Pancreas (tissue), 10 donors: Measurements from ENCODE around the gene TRIM17. TPM values are rescaled to one million over a fixed set of nuclear protein-coding genes. Genes with fewer than 3 reads are reported as not detected.
A peak's percentile ranks its signal among the peaks of the same experiment; 100 is the strongest.

Source experiments
- ATAC-seq, 4 donors: fragments of 200-7000 bp; cut with Tn5 transposase; one replicate each; pipeline versions ENCODE4 v1.8.0 to v1.9.1; 2020; ENCODE audit warnings: mild to moderate bottlenecking in 4 of 4, moderate library complexity in 4 of 4
- DNase-seq, 6 donors: peaks; one replicate each; pipeline ENCODE4 v3.0.0-alpha.2; 2020
- FAIRE-seq: peaks from 2 replicates; lab custom pipeline; 2012; peaks lifted over from hg19 to GRCh38; lab: Jason Lieb, UNC
- H3K27ac ChIP-seq, 4 donors: fragments of 200-600 bp; sonication (generic); 1 replicate in 3 of 4; 2 replicates in 1 of 4; pipeline versions ENCODE4 v1.5.0 to v1.8.0; 2020
- H3K27me3 ChIP-seq, 4 donors: fragments of 200-600 bp; one replicate each; pipeline ENCODE4 v1.8.0; 2021
- H3K36me3 ChIP-seq, 3 donors: fragments of 200-600 bp; sonication (generic) in 1 of 3; one replicate each; pipeline versions ENCODE4 v1.5.0 to v1.8.0; 2020 to 2021
- H3K4me1 ChIP-seq, 3 donors: fragments of 200-600 bp; one replicate each; pipeline ENCODE4 v1.8.0; 2021
- H3K4me3 ChIP-seq, 4 donors: fragments of 200-600 bp; sonication (generic) in 2 of 4; one replicate each; pipeline versions ENCODE4 v1.5.0 to v1.8.0; 2020 to 2021
- H3K9me3 ChIP-seq, 4 donors: fragments of 200-600 bp; one replicate each; pipeline ENCODE4 v1.8.0; 2021
- CTCF ChIP-seq, 4 donors: fragments of 200-600 bp; sonication (generic) in 3 of 4; IDR thresholded peaks; one replicate each; pipeline versions ENCODE4 v1.5.0 to v1.8.0; 2021; ENCODE audit warnings: antibody characterized with exemption in 4 of 4
- WGBS, 2 donors: extraction: QIAGEN DNeasy Blood & Tissue Kit; methylation state at CpG; one replicate each; pipeline ENCODE4 v1.1.7; 2013; 5-methylcytosine and 5-hydroxymethylcytosine counted together
- intact Hi-C, 3 donors: fragments of 100-400 bp; cut with DNase I; formaldehyde crosslinking; loops; one replicate each; pipeline versions ENCODE4 v1.11.1 to v1.14.2; 2022
- polyA plus RNA-seq, 2 donors: library from polyadenylated mRNA; stranded (reverse); fragments of 200-250 nt; gene quantifications; one replicate each; pipeline ENCODE4 v1.2.3, GENCODE V29; 2013
- total RNA-seq, 6 donors: library from RNA; stranded (reverse); fragmentation: NEBNext Ultra II Directional in 4 of 6; extraction: Animal tissue kit (Norgen Biotek cat#: 25700) in 4 of 6; gene quantifications; one replicate each; pipeline versions ENCODE4 v1.2.1 to v1.2.4, GENCODE V29; 2021 to 2023
- donor health status: healthy with polysubstance abuse.
- donor health status: DM: no; HTN: no; CAD: no; lungs with moderate emphysema.
- donor health status: DM: no; HTN: no; CAD: no.
- donor health status: control.
- donor health status: control.
- donor health status: Bipolar disorder and iron deficiency.
- donor health status: DM: yes; HTN: yes; CAD: no.
- donor health status: DM: no; HTN: no; CAD: no.
- donor health status: DM: no; HTN: no; CAD: no.
- donor health status: DM: yes; HTN: yes; CAD: no.

Gene TRIM17
- total and polyA plus RNA-seq, 8 donors, result 0.14 to 2.4 (median 0.38) TPM; not detected in 1

- ATAC-seq, result no peak
Observed at GRCh38 chr1:228370439-228370940, 46.2 kb downstream of the TRIM17 start.

DNA sequence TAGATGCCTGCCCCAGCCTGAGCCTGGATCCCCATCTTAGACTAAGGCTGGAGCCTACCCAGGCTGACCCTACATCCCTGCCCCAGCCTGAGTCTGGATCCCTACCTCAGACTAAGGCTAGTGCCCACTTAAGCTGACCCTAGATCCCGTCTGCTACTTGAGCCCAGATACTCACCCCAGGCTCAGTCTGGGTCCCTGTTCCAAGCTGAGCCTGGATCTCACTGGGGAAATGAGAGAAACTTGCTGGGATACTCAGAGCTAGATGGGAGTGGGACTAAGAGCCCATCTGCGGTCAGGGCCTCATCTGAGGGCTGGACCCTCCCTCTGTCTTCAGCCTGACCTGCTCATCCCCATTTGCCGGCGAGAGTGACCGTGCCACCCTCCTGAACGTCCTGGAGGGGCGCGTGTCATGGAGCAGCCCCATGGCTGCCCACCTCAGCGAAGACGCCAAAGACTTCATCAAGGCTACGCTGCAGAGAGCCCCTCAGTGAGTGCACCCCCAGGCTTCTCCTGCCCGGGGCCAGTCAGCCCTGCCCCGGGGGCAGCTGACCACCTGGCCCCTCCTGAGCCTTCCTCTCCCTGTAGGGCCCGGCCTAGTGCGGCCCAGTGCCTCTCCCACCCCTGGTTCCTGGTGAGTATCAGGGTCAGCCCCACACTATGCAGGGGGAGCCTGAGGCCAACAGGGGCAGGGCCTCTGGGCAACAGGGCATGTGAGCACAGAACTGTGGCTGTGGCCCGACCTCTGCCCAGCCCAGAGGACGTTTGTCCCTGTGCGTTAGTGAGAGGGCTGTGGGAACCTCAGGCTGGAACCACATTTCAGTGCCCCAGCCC is 46.8 kb downstream of the TRIM17 start:
- FAIRE-seq (no peak), DNase-seq (no peak), ATAC-seq (no peak)
- 87 to 92% methylated on average over 18 of the region's 18 CpGs for WGBS, 2 donors
- no peak overlapping the region for H3K4me3 ChIP-seq
- no peaks in the 10 kb centered on the region for H3K36me3 ChIP-seq
- no peaks in the 10 kb centered on the region for H3K9me3 ChIP-seq
- no peaks in the 10 kb centered on the region for H3K4me1 ChIP-seq
- no peak overlapping the region for H3K27ac ChIP-seq
- H3K27me3 ChIP-seq, result no peaks in the 10 kb centered on the region
- intact Hi-C loops, result no loop called here
- no peak for TF ChIP-seq CTCF (IDR thresholded peaks at IDR 0.05)

More at GRCh38 chr1:228370439-228370940, 46.2 kb downstream of the TRIM17 start:
- H3K36me3 ChIP-seq, result no peaks in the 10 kb centered on the region
- H3K4me3 ChIP-seq, result no peak overlapping the region
- no peaks in the 10 kb centered on the region for H3K4me1 ChIP-seq
- no peak for FAIRE-seq
- intact Hi-C loops, result no loop called here
- peak in 1 of 6 donors; percentile 17 for DNase-seq
- no peaks in the 10 kb centered on the region for H3K9me3 ChIP-seq
- no peak overlapping the region for H3K27ac ChIP-seq
- H3K27me3 ChIP-seq, result no peaks in the 10 kb centered on the region
- WGBS, 2 donors, result 84 to 95% methylated on average over 9 to 10 of the region's 10 CpGs
- TF ChIP-seq CTCF (IDR thresholded peaks at IDR 0.05), result no peak

GRCh38 chr1:228368801-228369607 is 47.7 kb downstream of the TRIM17 start:
- FAIRE-seq (no peak), DNase-seq (peak in 2 of 6 donors; percentile 1 to 56), ATAC-seq (no peak)
- no peak for TF ChIP-seq CTCF (IDR thresholded peaks at IDR 0.05)
- intact Hi-C loops, result no loop called here
- 63 to 65% methylated on average over 15 of the region's 15 CpGs for WGBS, 2 donors
- Histone ChIP-seq H3K4me3 (no peak overlapping the region), H3K36me3 (no peaks in the 10 kb centered on the region), H3K4me1 (no peaks in the 10 kb centered on the region), H3K9me3 (no peaks in the 10 kb centered on the region), H3K27me3 (no peaks in the 10 kb centered on the region), H3K27ac (no peak overlapping the region)

- intact Hi-C loops, result no loop called here
- no peaks in the 10 kb centered on the region for H3K36me3 ChIP-seq
- TF ChIP-seq CTCF (IDR thresholded peaks at IDR 0.05), result no peak
- 49 to 50% methylated on average over 25 of the region's 25 CpGs for WGBS, 2 donors
- no peaks in the 10 kb centered on the region for H3K9me3 ChIP-seq
- ATAC-seq (no peak), FAIRE-seq (no peak), DNase-seq (peak in 2 of 6 donors; percentile 33 to 65)
- no peak overlapping the region for H3K4me3 ChIP-seq
- no peak overlapping the region for H3K27ac ChIP-seq
- H3K4me1 ChIP-seq, result no peaks in the 10 kb centered on the region
- no peaks in the 10 kb centered on the region for H3K27me3 ChIP-seq
Observed at GRCh38 chr1:228367798-228368791, 48.6 kb downstream of the TRIM17 start.
